Activated CD4-positive, alpha-beta T cell treated with anti-CD3 and anti-CD28 coated beads, Interleukin-2, amount 50 U/mL, for 16 hours (primary cell): ENCODE results near the gene COBL.

Experiments
- DNase-seq: peaks from one replicate; pipeline ENCODE4 v3.0.0-alpha.2; 2020

COBL gene

DNA sequence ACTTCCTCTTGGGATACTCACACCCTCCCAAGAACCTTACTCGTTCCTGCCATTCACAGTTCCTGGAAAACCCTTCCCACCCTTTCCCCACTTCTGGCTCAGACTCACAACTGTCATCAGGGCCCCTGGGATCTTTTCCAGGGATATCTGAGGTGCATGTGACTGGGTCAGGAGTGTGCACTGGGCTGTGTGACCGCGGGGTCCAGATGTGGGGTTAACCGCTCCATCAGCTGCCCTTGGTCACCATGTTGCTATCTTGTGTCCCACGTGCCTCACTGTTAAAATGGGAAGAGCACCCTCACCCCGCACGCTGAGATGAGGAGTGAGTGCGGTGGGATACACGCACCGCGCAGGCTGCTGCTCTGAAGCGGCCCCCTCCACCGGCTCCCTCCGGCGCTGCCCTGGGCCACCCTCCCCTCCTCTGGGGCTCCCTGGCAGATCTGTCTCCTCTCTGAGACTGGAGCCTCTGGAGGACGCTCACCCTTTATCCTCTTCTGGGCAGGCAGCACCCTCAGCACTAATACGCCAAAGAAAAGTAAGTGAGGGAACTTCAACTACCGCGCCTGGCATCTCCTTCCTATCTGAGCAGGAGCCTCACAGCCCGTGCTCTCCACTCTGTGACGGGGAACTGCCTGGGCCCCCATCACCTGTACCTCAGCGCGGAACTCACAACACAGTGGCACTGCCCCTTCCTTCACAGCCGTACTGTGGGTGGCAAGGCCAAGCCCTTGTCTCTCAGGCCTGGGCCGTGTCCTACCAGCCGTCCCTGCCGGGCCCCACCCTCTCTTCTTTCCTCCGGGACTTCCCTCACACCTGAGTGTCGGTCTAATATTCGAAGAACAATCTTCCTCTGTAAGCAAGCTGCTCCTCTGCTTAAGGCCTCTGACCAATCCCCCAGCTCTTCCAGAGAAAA is 15.6 kb downstream of the COBL start:
- no peak for DNase-seq

DNA sequence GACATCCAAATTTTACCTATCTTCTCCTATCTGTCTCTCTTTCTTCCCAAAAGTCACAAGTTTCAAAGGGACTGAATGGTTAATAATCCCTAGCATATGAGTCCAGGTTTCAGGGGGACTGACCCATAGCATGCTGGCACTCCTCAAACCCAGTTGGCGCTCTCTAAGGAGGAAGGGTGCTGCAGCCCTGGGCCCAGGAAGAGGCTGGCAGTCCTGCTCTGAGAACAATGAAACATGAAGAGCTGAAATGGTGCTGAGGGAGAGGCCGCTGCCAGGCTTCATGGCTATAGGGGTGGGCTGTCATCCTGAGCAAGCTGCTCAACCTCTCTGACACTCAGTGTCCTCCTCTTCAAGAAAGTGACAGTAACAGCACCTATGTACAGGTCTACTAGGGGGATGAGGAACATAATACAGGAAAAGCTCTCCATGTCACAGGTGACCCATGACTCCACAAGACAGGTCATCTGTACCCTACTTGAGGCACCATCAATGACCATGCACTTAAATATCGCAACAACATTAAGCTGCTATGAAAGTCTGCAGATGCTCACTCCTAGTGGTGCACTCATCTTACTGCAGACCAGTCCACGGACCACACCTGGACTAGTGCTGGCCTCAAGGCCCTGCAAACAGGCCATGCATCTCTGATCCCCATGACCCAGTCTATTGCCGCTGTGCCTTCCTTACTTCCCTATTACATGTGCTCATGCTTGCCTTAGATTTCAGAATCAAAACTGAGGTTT is 17.0 kb downstream of the COBL start:
- no peak for DNase-seq

DNA sequence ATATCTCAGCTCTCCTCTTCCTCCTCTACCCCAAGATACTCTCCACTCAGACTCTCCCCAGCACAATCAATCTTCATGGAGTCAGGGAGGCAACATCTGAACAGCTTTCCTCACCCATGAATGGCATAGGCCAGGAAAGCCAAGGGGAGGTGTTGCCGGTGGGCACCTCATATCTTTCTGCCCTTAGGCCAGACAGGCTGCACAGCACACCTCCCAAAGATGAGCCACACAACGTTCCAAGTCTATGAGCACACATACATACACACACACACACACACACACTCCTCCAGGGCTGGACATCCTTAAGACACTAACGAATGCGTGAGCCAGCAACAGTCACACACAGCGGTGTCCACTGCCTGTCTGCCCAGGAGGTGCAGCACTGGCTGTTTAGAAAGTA is 17.7 kb downstream of the COBL start:
- DNase-seq: no peak

DNA sequence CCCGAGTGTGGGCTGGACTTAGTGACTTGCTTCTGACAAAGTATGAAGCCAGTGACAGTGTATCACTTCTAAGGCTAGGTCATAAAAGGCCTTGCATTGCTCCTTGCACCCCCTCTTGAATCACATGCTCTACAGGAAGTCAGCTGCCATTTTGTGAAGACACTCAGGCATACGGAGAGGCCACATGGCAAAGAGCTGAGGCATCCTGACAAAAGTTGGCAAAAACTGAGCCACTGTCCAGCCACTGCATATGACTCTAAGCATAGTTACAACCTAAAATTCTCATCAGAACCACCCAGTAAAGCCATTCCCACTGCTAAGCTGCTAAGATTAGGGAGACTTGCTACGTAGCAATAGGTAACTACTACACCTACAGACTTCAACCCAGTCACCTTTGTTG is 18.6 kb downstream of the COBL start:
- DNase-seq: no peak

DNA sequence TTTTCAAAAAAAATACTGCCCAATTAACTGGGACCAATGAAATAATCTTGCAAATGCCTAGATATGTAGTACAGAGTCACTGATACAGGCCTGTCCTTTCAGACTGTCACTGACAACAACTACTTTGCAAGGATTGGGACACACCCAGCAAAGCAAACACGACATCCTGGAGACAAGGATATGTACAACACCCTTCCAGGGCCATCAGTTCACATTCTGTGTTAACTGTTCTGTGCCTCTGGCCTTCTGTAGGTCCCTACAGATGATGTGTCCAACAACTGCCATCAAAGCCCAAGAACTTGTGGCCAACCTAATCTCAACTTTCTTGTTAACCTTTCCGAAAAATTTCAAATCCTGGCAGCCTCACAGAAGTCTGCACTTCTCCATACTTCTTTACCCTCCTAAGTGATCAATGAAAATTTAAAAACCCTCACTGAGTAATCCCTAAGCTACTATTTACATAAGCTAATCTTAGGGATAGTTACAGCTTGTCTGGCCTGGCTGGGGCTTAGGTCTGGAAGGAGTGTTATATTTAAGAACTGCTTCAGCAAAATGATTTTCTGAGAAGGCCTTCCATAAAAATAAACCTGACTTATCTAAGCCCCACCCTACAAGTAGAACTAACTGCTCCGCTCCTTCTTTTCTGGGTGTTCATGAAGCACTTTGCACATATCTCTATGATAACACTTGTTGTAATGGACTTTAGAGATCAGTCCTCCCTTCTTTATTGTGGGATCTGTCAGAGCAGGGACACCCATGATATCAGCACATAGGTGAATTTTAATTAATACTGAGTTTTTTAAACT is 21.0 kb downstream of the COBL start:
- no peak for DNase-seq

DNA sequence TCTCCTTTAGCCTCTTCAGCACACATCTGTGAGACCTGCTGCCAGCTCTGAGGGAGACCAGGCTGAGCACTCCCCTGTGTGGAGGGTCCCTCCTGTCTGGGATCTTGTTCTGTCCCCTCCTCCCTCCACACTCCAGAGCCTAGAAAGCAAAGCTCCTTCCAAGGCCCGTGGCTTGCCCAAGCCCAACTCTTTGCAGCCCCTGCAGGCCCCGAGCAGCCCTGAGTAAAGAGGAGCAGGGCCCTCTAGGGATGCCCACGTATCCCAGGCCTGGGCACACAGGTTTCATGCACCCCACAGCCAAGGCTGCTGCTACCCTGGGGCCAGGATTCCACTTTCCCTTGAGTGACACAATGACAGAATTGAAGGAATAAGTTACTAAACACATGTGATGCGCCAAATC is 24.0 kb downstream of the COBL start:
- DNase-seq: no peak

DNA sequence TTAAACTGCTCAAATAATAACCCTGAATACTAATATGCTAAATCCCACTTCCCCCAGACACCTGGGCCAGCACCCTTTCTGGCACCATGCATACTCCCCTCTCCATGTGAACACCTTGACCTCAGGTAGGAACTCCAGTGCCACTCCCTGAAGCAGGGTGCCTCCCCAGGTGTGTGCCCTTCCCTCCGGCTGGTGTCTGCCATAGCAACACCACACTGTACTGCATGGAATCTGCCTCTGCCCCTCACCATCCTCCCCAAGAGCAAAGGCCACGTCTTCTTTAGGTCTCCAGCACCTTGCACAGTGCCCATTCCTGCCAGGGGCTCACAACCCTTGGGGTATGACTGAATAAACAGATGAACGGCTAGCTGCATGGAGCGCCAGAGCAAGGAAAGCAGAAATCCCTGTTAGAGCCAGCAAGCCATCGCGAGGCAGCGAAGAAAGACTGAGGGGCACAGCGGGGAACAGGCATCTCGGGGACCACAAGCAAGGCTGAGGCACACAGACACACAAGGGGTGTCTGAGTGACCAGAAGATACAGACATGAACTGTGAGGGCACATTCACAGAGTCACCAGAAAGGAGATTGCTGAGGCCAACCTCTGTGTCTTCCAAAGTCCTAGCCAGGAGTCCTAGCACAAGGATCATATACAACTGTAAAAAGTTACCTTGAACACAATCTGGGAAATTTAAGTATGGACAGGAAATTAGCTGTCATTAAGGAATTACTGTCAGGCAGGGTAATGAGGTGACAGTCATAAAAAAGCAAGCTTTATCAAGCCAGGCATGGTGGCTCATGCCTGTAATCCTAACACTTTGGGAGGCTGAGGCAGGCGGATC is 25.7 kb downstream of the COBL start:
- DNase-seq: no peak

DNA sequence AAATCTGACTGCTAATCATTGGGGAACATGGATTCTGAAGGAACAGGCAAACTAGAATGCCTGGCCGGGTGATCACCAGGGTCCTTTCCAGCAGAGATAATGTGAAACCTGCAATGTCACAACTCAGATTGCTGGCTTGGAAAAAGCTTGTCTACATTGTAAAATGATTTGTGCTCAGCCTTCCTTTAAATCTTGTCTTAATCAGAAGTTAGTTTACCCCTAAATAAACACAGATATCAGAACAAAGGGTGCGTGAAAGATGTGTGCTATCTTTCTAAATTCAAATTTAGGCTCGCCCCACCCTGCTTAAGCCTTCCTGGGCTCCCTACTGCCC is 26.3 kb downstream of the COBL start:
- no peak for DNase-seq

DNA sequence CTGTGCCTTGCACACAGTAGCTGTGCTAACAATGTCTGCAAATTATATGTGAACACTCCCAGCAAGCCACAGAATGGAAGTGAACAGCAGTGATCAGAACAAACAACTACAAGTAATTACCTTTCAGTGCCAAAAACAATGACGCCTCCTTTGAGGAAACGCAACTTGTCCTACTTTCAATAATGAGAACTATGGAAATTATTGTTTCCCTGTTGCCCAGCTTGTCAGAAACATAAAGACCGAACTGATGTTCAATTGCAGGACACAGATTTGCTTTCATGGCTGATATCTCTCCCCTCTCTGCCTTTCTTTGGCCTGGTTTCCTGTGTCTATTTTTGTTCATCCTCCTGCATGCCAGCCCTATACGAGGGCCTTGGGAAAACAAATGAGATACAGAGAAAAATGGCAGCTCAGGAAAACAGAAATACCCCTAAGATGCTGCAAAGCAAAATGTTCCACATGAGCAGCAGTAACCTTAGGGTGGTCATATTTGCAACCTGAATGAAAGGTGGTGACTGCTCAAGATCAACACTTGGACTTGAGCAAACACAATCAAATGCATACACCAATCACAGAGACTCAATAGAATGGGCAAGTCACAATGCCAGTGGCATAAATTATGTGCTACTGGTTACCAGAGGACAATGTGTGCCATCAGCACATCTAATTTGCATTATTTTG is 26.8 kb downstream of the COBL start:
- no peak for DNase-seq

DNA sequence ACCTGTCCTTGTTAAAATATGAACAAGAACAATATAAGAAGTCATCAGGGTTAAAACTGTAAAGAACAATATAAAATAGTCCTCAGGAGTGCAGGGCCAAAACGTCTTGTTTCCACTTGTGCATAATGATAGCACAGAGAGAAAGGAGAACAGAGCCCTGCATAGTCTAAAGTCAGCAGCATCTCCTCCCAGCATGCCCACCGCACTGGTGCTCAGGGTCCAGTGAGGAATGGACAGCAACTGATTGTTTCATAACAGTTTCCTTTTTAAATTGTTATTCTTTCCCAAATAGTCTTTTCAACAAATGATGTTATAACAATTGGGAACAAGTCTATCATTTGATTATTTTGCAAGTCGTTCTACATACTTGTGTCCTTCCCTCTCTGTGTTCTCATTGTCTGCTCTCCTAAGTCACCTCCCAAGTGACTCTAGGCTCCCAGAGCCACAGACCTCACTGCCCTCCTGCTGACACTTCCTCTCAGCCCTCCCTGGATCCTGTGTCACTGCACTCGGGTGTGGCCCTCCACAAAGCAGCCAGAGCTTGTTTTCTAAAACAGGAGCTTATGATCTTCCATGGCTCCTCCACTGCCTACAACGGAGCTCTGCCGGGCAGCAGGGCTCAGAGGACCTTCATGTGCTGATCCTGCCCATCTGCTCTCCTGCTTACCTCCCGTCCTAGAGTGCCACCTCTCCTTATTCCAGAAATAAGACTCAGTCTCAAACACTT is 27.6 kb downstream of the COBL start:
- no peak for DNase-seq

DNA sequence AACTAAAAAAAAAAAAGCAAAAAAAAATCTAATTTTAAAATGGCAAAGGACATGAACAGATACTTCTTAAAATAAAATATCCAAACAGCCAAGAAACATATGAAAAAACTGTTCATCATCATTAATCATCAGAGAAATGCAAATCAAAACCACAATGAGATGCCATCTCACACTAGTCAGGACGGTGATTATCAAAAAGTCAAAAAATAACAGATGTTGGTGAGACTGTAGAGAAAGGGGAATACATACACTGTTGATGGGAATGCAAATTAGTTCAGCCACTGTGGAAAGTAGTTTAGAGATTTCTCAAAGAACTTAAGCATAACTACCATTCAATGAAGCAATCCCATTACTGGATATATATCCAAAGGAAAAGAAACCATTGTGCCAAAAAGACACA is 30.2 kb downstream of the COBL start:
- DNase-seq: no peak

DNA sequence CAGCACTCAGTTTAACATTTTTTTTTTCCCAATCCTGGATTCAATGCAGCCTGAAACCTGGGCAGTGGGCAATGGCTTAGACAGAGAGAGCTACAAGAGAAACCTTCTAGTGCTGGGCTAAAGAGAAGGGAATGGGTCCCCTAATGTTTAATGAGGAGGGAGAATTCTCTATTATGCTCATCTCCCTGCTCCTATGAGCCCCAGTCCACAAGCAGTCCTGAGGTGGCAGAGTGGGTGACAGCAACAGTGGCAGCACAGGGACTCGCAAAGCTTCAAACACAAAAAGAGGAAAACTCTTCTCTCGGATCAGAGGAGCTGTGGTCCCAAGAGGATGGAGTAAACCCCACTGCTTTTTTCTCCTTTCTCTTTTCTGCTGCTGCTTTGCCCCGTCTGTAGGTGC is 36.5 kb downstream of the COBL start:
- no peak for DNase-seq

DNA sequence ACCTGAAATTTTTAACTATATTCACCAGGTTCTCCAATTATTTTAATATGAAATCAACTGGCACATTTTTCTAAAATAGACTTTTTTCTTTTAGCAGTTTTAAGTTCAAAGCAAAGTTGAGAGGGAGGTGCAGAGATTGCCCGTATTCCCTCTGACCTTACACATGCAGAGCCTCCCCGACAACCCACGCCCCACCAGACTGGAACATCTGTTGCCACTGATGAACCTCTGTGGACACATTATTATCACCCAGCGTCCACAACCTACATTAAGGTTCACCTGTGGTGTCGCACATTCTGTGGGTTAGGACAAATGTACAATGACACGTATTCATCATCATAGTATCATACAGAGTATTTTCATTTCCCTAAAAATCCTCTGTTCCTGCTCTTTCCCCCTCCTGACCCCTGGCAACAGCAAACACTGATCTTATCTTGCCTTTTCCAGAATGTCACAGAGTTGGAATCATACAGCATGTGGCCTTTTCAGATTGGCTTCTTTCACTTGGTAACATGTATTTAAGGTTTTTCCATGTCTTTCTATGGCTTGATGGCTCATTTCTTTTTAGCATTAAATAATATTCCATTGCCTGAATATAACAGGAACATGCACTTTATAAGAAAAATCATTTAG is 37.1 kb downstream of the COBL start:
- DNase-seq: no peak

DNA sequence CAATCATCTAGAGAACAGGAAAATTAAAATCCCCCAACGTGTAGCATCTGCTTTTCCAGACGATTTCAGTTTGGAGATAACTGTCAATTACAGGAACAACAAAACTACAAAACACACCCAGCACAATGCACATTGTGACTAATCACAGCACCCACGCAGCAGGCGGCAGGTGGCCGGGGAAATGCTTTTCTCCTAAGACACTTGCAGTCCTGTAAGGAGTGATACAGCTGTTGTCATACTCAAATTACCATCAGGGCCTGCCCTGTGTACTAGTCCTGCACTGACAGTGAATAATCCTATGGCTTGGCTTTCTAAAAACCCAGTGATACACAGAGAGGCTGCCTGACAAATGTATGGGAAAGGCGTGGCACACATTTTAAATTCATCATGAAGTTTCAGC is 37.8 kb downstream of the COBL start:
- DNase-seq: no peak

DNA sequence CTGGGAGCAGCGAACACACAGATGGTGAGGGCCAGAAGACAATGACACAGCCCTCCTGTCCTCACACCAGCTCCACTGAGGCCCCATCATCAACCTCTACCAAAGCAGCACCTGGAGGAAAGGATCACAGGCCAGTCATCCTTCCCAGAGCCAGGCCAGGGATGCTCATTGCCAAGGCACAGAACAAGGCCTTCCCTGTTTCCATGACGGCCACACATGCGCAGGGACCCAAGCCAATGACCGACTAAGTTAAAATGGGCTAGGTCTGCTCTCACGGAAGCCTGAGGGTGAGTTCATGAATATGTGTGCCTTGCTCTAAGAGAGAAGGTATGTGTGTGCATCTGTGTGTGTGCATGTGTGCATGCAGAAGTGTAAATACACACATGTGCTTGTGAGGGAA is 39.6 kb downstream of the COBL start:
- no peak for DNase-seq

DNA sequence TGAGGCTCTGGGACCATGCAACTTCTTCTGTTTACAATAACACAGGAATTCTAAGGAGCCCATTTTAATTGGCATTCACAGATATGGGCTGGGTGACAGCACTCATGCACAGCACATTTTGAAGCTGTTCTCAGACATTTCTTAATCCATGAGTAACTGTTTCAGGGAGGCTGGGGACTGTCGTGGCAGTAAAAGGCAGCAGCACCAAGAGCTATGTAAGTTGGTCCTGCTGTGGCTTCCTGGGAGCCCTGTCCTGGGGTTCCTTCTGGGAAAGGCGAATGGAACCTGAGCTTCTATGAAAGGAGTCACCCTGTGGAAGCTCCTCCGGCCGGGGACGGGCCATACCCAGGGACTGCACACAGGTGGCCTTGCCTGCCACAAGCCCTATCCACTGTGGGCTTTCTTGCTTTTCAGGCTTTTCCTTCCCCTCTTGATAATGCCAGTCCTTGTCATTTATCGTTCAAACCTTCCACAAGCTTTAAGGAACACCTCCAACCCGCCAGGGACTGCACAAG is 40.5 kb downstream of the COBL start:
- DNase-seq: no peak

DNA sequence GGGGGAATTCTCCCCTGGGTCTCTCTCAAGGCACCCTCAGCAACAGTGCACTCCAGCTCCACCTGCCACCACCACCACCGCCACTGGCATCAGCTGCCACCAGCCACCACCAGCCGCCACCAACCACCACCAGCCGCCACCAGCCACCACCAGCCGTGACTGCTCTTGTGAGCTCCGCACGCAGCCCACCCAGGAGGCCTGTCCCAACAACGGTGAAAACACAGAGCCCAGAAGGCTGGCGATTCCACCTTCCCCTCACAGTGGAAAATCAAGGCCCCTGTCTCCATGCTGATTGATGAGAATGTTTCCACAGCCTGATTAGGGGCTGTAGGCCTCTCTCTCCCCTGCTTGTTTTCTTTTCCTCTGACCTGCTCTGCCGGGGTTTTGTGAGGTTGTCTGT is 41.1 kb downstream of the COBL start:
- DNase-seq: no peak

DNA sequence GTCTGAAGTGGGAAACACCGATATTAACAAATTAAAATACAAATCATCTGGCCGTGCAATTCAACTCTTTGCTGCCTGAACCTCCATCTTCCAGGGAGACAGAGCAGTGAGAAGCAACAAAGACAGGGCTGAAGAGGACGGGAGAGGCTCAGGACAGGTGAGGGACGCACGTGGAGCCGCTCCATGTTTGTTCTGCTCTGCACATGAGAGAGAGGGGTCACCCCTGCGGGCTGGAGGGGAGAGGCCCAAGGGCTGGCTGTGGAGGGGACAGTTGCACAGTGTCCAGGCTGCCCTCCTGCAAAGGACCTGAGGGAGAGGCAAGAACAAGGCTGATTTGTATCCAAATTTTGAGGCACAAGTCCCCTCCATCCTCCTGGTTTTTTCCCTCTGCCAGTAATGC is 41.7 kb downstream of the COBL start:
- no peak for DNase-seq

DNA sequence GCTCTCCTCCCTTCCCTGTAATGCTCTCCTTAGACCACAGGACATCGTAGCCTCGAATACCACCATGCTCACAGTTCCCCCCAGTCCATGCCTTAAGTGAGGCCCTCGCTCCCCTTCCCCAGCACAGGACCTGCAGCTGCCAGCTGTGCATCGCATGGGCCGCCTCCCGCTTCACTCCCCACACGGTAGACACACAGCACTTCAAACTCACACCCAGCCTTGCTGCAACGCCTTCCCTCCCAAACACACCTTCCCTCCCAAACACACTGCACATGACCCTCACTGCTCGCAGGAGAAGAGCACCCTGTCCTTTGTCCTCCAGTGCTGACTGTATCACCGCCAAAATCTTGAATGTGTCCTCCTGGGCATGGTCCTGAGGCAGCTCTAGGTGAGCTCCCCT is 42.6 kb downstream of the COBL start:
- DNase-seq: no peak

DNA sequence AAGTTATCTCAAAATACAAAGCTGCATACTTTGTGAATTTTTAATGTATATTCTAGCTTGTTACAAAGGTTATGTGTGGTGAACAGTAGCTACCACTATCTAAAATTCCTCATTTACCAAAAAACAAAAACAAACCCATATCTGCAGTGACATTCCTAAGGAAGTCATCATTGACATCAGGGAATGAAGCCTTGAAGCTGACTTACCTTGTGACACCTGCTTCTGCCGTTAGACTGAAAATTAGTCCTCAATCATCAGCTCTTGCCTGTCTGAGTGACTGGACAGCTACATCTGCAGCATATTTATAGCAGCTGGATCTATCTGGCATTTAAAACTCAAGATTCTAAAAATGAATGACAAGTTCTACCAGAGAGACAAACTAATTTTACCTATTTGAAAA is 43.2 kb downstream of the COBL start:
- DNase-seq: no peak

DNA sequence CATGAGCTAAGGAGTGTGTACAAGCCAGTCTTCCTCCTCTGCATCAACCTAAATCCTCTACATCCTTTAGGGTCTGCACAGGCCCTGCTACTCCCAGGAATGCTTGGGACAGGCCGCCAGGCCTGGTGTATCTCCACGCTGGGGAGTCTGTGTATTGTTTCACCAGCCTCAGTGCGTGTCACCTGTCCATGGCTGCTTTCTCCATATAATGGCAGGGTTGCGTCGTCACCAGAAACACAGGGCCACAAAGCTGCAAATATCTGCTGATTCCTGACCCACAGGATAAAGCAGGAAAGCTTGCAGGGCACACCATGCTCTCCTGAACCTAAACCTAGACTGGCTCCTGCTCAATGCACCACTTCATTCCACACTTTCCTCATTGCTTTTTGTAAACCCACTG is 45.6 kb downstream of the COBL start:
- no peak for DNase-seq
